ENCODE results near the gene MFAP4. TPM values are rescaled to one million over a fixed set of nuclear protein-coding genes. Genes with fewer than 3 reads are reported as not detected.

The MFAP4 gene
- total and polyA plus RNA-seq, 9 of the 15 experiments (the other 6 are each of a cell fraction or from before 2014, with no cell fraction given), result 0.07 to 0.24 TPM; not detected in 7

DNA sequence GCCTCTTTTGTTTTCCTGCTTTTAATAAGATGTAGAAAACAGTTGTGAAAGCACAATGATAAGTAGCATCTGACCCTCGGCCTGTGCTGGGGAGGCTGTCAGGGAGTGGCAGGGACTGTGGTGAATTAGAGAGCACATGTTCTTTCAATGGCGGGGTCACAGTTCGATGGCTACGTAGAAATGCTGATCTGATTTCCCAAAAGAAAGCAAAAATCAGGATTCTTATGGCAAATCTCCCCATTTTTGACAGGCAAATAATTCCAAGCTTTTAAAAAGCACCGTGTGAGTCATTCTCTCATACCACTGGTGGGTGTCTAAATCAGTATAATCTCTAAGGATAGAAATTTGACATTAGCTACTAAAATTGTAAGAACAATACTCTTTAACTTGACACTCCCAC lies 12.9 kb downstream of the MFAP4 start:
- BruUV-seq (replicated peaks), result no TSS peak
- no peaks in the 10 kb centered on the region for H3K9me3 ChIP-seq (replicated peaks; ENCODE audit: control insufficient read depth, insufficient read depth, low read depth, low read length)
- in situ Hi-C loops (cut with MboI) (no loop called here), intact Hi-C loops (cut with micrococcal nuclease) (no loop called here)
- DNase-seq (ENCODE audit: extremely low read depth in 1 of 4, low spot score in 3 of 4) (no peak), FAIRE-seq (no peak), ATAC-seq (no peak)
- no peak overlapping the region for H3K4me2 ChIP-seq (ENCODE audit: insufficient read depth, low read length)
- H3K9me1 ChIP-seq (ENCODE audit: control insufficient read depth, insufficient read depth, low read length), result no peaks in the 10 kb centered on the region
- H3K4me3 ChIP-seq, result no peak overlapping the region
- H2AFZ ChIP-seq (ENCODE audit: low read depth, low read length), result no peak overlapping the region
- no peaks in the 10 kb centered on the region for H3K36me3 ChIP-seq (ENCODE audit: control insufficient read depth, insufficient read depth, low read length)
- CTCF ChIA-PET (ENCODE audit: low intra/inter-chr PET ratio), result no interaction called here
- no peak for TF ChIP-seq FOXA3 (CRISPR knock-in tag; conservative IDR thresholded peaks at IDR 0.05 in 1 of 2, IDR thresholded peaks at IDR 0.05 in 1 of 2)
- TF ChIP-seq, protein P1, sequence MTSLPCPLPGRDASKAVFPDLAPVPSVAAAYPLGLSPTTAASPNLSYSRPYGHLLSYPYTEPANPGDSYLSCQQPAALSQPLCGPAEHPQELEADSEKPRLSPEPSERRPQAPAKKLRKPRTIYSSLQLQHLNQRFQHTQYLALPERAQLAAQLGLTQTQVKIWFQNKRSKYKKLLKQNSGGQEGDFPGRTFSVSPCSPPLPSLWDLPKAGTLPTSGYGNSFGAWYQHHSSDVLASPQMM (CRISPR knock-in tag; IDR thresholded peaks at IDR 0.05), result no peak
- TF ChIP-seq L3MBTL2 (IDR thresholded peaks at IDR 0.05), result no peak
- no peak for TF ChIP-seq NR1H2 (CRISPR knock-in tag; IDR thresholded peaks at IDR 0.05)
- TF ChIP-seq, protein P2, sequence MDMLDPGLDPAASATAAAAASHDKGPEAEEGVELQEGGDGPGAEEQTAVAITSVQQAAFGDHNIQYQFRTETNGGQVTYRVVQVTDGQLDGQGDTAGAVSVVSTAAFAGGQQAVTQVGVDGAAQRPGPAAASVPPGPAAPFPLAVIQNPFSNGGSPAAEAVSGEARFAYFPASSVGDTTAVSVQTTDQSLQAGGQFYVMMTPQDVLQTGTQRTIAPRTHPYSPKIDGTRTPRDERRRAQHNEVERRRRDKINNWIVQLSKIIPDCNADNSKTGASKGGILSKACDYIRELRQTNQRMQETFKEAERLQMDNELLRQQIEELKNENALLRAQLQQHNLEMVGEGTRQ (CRISPR knock-in tag; IDR thresholded peaks at IDR 0.05), result no peak
- TF ChIP-seq, protein P3, sequence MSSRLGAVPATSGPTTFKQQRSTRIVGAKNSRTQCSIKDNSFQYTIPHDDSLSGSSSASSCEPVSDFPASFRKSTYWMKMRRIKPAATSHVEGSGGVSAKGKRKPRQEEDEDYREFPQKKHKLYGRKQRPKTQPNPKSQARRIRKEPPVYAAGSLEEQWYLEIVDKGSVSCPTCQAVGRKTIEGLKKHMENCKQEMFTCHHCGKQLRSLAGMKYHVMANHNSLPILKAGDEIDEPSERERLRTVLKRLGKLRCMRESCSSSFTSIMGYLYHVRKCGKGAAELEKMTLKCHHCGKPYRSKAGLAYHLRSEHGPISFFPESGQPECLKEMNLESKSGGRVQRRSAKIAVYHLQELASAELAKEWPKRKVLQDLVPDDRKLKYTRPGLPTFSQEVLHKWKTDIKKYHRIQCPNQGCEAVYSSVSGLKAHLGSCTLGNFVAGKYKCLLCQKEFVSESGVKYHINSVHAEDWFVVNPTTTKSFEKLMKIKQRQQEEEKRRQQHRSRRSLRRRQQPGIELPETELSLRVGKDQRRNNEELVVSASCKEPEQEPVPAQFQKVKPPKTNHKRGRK (tag; IDR thresholded peaks at IDR 0.05), result no peak
- no peak overlapping the region for H3K27ac ChIP-seq (ENCODE audit: extremely low read depth, low read depth, low read length)
- H3K9ac ChIP-seq (ENCODE audit: insufficient read depth in 1 of 2, low read depth in 2 of 2, low read length in 2 of 2), result no peak overlapping the region
- H3K79me2 ChIP-seq (ENCODE audit: control insufficient read depth, insufficient read depth, low read length), result peaks cover 6% of the 10 kb centered on the region; the same call in 2 of the 3 replicates
- H3K27me3 ChIP-seq (ENCODE audit: control insufficient read depth in 2 of 2, insufficient read depth in 2 of 2, low read length in 2 of 2), result no peaks in the 10 kb centered on the region; a peak in 1 of 5 replicates
- 57% methylated on average over 5 of the region's 5 CpGs for WGBS (ENCODE audit: insufficient coverage, low coverage, missing lambda C conversion rate)
- H4K20me1 ChIP-seq (replicated peaks; ENCODE audit: control insufficient read depth, insufficient read depth, low read length), result no peaks in the 10 kb centered on the region
- peaks cover 0 to 14% of the 10 kb centered on the region in 2 experiments; a peak in 3 of 5 replicates for H3K4me1 ChIP-seq (replicated peaks in 1 of 2; ENCODE audit: control insufficient read depth in 2 of 2, insufficient read depth in 2 of 2, low read length in 2 of 2)
- POLR2A ChIA-PET, result interaction anchor here (0.9 kb wide), 1 partner anchor 10 kb away, joined by 5 read pairs; no protein-coding TSS in a partner anchor
